ENCODE results near the gene TENM3. TPM values are rescaled to one million over a fixed set of nuclear protein-coding genes. Genes with fewer than 3 reads are reported as not detected.

TENM3 gene
- total and polyA plus RNA-seq, 2 donors (not counting 3 experiments of a cell fraction or from before 2014, with no cell fraction given): 3.2 to 6.2 TPM

- dilution Hi-C loops (cut with MboI; ENCODE audit: extremely low pct_ligation_motif_present, low sequenced_read_pairs) (no loop called here), intact Hi-C loops (cut with micrococcal nuclease) (no loop called here)
- Histone ChIP-seq H3K4me1 (ENCODE audit: control insufficient read depth, extremely low read depth, insufficient read depth, low read length) (no peaks in the 10 kb centered on the region), H4K20me1 (replicated peaks; ENCODE audit: control insufficient read depth, extremely low read depth, insufficient read depth, low read length) (no peaks in the 10 kb centered on the region), H3K9me1 (replicated peaks; ENCODE audit: control insufficient read depth, extremely low read depth, insufficient read depth, low read length) (no peaks in the 10 kb centered on the region), H3K4me3 (replicated peaks in 1 of 3; ENCODE audit: insufficient read depth in 1 of 3, low read depth in 1 of 3, low read length in 3 of 3) (no peak overlapping the region), H3K27ac (ENCODE audit: insufficient read depth, low read depth, low read length) (no peak overlapping the region), H3K36me3 (ENCODE audit: control insufficient read depth in 2 of 2, extremely low read depth in 1 of 2, insufficient read depth in 2 of 2, low read length in 2 of 2) (no peaks in the 10 kb centered on the region), H3K79me2 (ENCODE audit: control insufficient read depth, insufficient read depth, low read length) (no peaks in the 10 kb centered on the region), H3K27me3 (ENCODE audit: control insufficient read depth in 2 of 2, insufficient read depth in 2 of 2, low read length in 2 of 2) (no peaks in the 10 kb centered on the region), H2AFZ (ENCODE audit: low read depth, low read length) (no peak overlapping the region), H3K9ac (replicated peaks; ENCODE audit: extremely low read depth, insufficient read depth, low read length) (no peak overlapping the region), H3K4me2 (ENCODE audit: insufficient read depth, low read length) (no peak overlapping the region), H3K9me3 (replicated peaks; ENCODE audit: control insufficient read depth, insufficient read depth, low read length) (no peaks in the 10 kb centered on the region)
- ChIA-PET CTCF (no interaction called here), POLR2A (no interaction called here)
- no peak for DNase-seq (ENCODE audit: low read depth, low spot score)
- TF ChIP-seq POLR2AphosphoS5 (IDR thresholded peaks at IDR 0.05; ENCODE audit: insufficient read depth, low read depth, low read length) (no peak), GATA2 (IDR thresholded peaks at IDR 0.05; ENCODE audit: insufficient read depth, insufficient read length, low read depth, low read length) (no peak), JUN (IDR thresholded peaks at IDR 0.05; ENCODE audit: borderline replicate concordance, insufficient read depth, insufficient read length, low read depth) (no peak)
- FAIRE-seq: no peak
- BruUV-seq (replicated peaks): no TSS peak
Measured at GRCh38 chr4:182671749-182672148, 428.5 kb downstream of the TENM3 start.

- Histone ChIP-seq H3K9ac (replicated peaks; ENCODE audit: extremely low read depth, insufficient read depth, low read length) (no peak overlapping the region), H3K79me2 (ENCODE audit: control insufficient read depth, insufficient read depth, low read length) (no peaks in the 10 kb centered on the region), H3K36me3 (ENCODE audit: control insufficient read depth in 2 of 2, extremely low read depth in 1 of 2, insufficient read depth in 2 of 2, low read length in 2 of 2) (no peaks in the 10 kb centered on the region), H3K4me3 (replicated peaks in 1 of 3; ENCODE audit: insufficient read depth in 1 of 3, low read depth in 1 of 3, low read length in 3 of 3) (no peak overlapping the region), H3K27me3 (ENCODE audit: control insufficient read depth in 2 of 2, insufficient read depth in 2 of 2, low read length in 2 of 2) (no peaks in the 10 kb centered on the region), H3K9me1 (replicated peaks; ENCODE audit: control insufficient read depth, extremely low read depth, insufficient read depth, low read length) (no peaks in the 10 kb centered on the region), H3K27ac (ENCODE audit: insufficient read depth, low read depth, low read length) (no peak overlapping the region), H3K4me2 (ENCODE audit: insufficient read depth, low read length) (no peak overlapping the region), H2AFZ (ENCODE audit: low read depth, low read length) (no peak overlapping the region), H3K9me3 (replicated peaks; ENCODE audit: control insufficient read depth, insufficient read depth, low read length) (no peaks in the 10 kb centered on the region), H3K4me1 (ENCODE audit: control insufficient read depth, extremely low read depth, insufficient read depth, low read length) (no peaks in the 10 kb centered on the region), H4K20me1 (replicated peaks; ENCODE audit: control insufficient read depth, extremely low read depth, insufficient read depth, low read length) (no peaks in the 10 kb centered on the region)
- POLR2A ChIA-PET: no interaction called here
- CTCF ChIA-PET: no interaction called here
- FAIRE-seq (no peak), DNase-seq (ENCODE audit: low read depth, low spot score) (no peak)
- dilution Hi-C loops (cut with MboI; ENCODE audit: extremely low pct_ligation_motif_present, low sequenced_read_pairs): no loop called here
- intact Hi-C loops (cut with micrococcal nuclease): no loop called here
- TF ChIP-seq JUN (IDR thresholded peaks at IDR 0.05; ENCODE audit: borderline replicate concordance, insufficient read depth, insufficient read length, low read depth): no peak
- no peak for TF ChIP-seq FOS (IDR thresholded peaks at IDR 0.05; ENCODE audit: borderline replicate concordance, insufficient read depth, low read length)
- no peak for TF ChIP-seq POLR2A (IDR thresholded peaks at IDR 0.05; ENCODE audit: low read depth, low read length)
- TF ChIP-seq MAX (IDR thresholded peaks at IDR 0.05; ENCODE audit: insufficient read depth, insufficient read length): no peak
- TF ChIP-seq GATA2 (IDR thresholded peaks at IDR 0.05; ENCODE audit: insufficient read depth, insufficient read length, low read depth, low read length): no peak
- no peak for TF ChIP-seq EZH2 (IDR thresholded peaks at IDR 0.05; ENCODE audit: borderline replicate concordance, low read depth, low read length, severe bottlenecking)
- TF ChIP-seq CTCF (IDR thresholded peaks at IDR 0.05; ENCODE audit: extremely low read depth in 1 of 2, insufficient read depth in 1 of 2, low read depth in 1 of 2, low read length in 2 of 2): no peak
- TF ChIP-seq POLR2AphosphoS5 (IDR thresholded peaks at IDR 0.05; ENCODE audit: insufficient read depth, low read depth, low read length): no peak
- no peak for TF ChIP-seq MYC (IDR thresholded peaks at IDR 0.05; ENCODE audit: low read depth, low read length)
- BruUV-seq (replicated peaks): no TSS peak
Measured at GRCh38 chr4:182678590-182678989, 435.4 kb downstream of the TENM3 start.
